ENCODE measurements around the gene GLRA3. TPM values are rescaled to one million over a fixed set of nuclear protein-coding genes. Genes with fewer than 3 reads are reported as not detected.

Gene GLRA3
- total RNA-seq, 3 donors from 2014 or later, result 0.09 TPM; not detected in 2

GRCh38 chr4:174869339-174869738 is 40.3 kb upstream of the GLRA3 start:
- peaks cover 2% of the 10 kb centered on the region for H3K9me3 ChIP-seq
- no peak for DNase-seq
- H3K4me3 ChIP-seq, result no peak overlapping the region
- ATAC-seq, result no peak
- H3K36me3 ChIP-seq (ENCODE audit: low read depth), result no peaks in the 10 kb centered on the region
- no peak for TF ChIP-seq CTCF (IDR thresholded peaks at IDR 0.05)
- intact Hi-C loops (cut with DNase I, micrococcal nuclease), result no loop called here
- no peaks in the 10 kb centered on the region for H3K4me1 ChIP-seq (ENCODE audit: low read depth)

- peaks cover 2% of the 10 kb centered on the region for H3K9me3 ChIP-seq
- H3K36me3 ChIP-seq (ENCODE audit: low read depth), result no peaks in the 10 kb centered on the region
- intact Hi-C loops (cut with DNase I, micrococcal nuclease), result no loop called here
- DNase-seq (no peak), ATAC-seq (no peak)
- H3K4me1 ChIP-seq (ENCODE audit: low read depth), result no peaks in the 10 kb centered on the region
- no peak overlapping the region for H3K4me3 ChIP-seq
- no peak for TF ChIP-seq CTCF (IDR thresholded peaks at IDR 0.05)
Observed at GRCh38 chr4:174867903-174868302, 38.9 kb upstream of the GLRA3 start.

- DNase-seq, result no peak
- intact Hi-C loops (cut with DNase I, micrococcal nuclease), result no loop called here
- Histone ChIP-seq H3K4me1 (ENCODE audit: low read depth) (no peaks in the 10 kb centered on the region), H3K9me3 (no peaks in the 10 kb centered on the region), H3K36me3 (ENCODE audit: low read depth) (no peaks in the 10 kb centered on the region), H3K4me3 (no peak overlapping the region)
- no peak for ATAC-seq
- no peak for TF ChIP-seq CTCF (IDR thresholded peaks at IDR 0.05)
Observed at GRCh38 chr4:174865418-174865985, 36.5 kb upstream of the GLRA3 start.

GRCh38 chr4:174864031-174864430 is 35.0 kb upstream of the GLRA3 start:
- TF ChIP-seq CTCF (IDR thresholded peaks at IDR 0.05), result no peak
- Histone ChIP-seq H3K4me3 (no peak overlapping the region), H3K36me3 (ENCODE audit: low read depth) (no peaks in the 10 kb centered on the region), H3K4me1 (ENCODE audit: low read depth) (no peaks in the 10 kb centered on the region), H3K9me3 (no peaks in the 10 kb centered on the region)
- ATAC-seq, result no peak
- intact Hi-C loops (cut with DNase I, micrococcal nuclease), result no loop called here
- no peak for DNase-seq

- intact Hi-C loops (cut with DNase I, micrococcal nuclease), result no loop called here
- H3K36me3 ChIP-seq (ENCODE audit: low read depth), result no peaks in the 10 kb centered on the region
- TF ChIP-seq CTCF (IDR thresholded peaks at IDR 0.05), result no peak
- H3K9me3 ChIP-seq, result no peaks in the 10 kb centered on the region
- no peak overlapping the region for H3K4me3 ChIP-seq
- DNase-seq (no peak), ATAC-seq (no peak)
- no peaks in the 10 kb centered on the region for H3K4me1 ChIP-seq (ENCODE audit: low read depth)
Observed at GRCh38 chr4:174860588-174860987, 31.5 kb upstream of the GLRA3 start.

- DNase-seq, result no peak
- Histone ChIP-seq H3K4me3 (no peak overlapping the region), H3K36me3 (ENCODE audit: low read depth) (no peaks in the 10 kb centered on the region), H3K4me1 (ENCODE audit: low read depth) (no peaks in the 10 kb centered on the region), H3K9me3 (no peaks in the 10 kb centered on the region)
- intact Hi-C loops (cut with DNase I, micrococcal nuclease), result no loop called here
- TF ChIP-seq CTCF (IDR thresholded peaks at IDR 0.05), result no peak
- ATAC-seq, result no peak
Observed at GRCh38 chr4:174859904-174860303, 30.9 kb upstream of the GLRA3 start.

Measured in mucosa of descending colon (tissue), 3 donors.